Omental fat pad (tissue), 4 donors: ENCODE measurements around the gene VAV3. TPM values are rescaled to one million over a fixed set of nuclear protein-coding genes. Genes with fewer than 3 reads are reported as not detected.
A peak's percentile ranks its signal among the peaks of the same experiment; 100 is the strongest.
"Not testable (repeated sequence)": the region's sequence is repeated elsewhere in the genome, so short reads cannot be mapped to it uniquely, and the experiment has no call there.

ENCODE experiments used
- ATAC-seq: fragments of 150-250 bp; one replicate; pipeline ENCODE4 v1.9.1; 2016; ENCODE audit warnings: mild to moderate bottlenecking, moderate library complexity; ENCODE audit not compliant: low FRiP score
- DNase-seq: peaks from one replicate; pipeline ENCODE4 v3.0.0-alpha.2; 2019; ENCODE audit warnings: low spot score
- CTCF ChIP-seq, 3 donors: fragments of 450-650 bp; IDR thresholded peaks; one replicate each; pipeline ENCODE4 v1.5.1; 2016 to 2017; ENCODE audit warnings: antibody characterized with exemption in 3 of 3, mild to moderate bottlenecking in 3 of 3, moderate library complexity in 2 of 3
- total RNA-seq, 4 donors: library from RNA; depleted of rRNA; stranded (reverse); fragments of >200 nt; gene quantifications; one replicate each; pipeline ENCODE4 v1.1.0, GENCODE V29; 2016

Gene VAV3
- total RNA-seq, 4 donors from 2014 or later = 5.4 to 10.9 (median 10.2) TPM

GRCh38 chr1:108007531-108007930 lies 42.6 kb upstream of the VAV3 start:
- DNase-seq (no peak), ATAC-seq (no peak)
- TF ChIP-seq CTCF (IDR thresholded peaks at IDR 0.05) = no peak

GRCh38 chr1:108007070-108007469 lies 42.1 kb upstream of the VAV3 start:
- DNase-seq = no peak
- TF ChIP-seq CTCF (IDR thresholded peaks at IDR 0.05) = no peak
- ATAC-seq = no peak

- not testable (repeated sequence) for ATAC-seq
Observed at GRCh38 chr1:108004919-108005318, 39.9 kb upstream of the VAV3 start.

GRCh38 chr1:108000620-108001111 lies 35.7 kb upstream of the VAV3 start:
- ATAC-seq (no peak), DNase-seq (no peak)
- no peak for TF ChIP-seq CTCF (IDR thresholded peaks at IDR 0.05)

More at GRCh38 chr1:108004919-108005318, 39.9 kb upstream of the VAV3 start:
- not testable (repeated sequence) for DNase-seq

DNA sequence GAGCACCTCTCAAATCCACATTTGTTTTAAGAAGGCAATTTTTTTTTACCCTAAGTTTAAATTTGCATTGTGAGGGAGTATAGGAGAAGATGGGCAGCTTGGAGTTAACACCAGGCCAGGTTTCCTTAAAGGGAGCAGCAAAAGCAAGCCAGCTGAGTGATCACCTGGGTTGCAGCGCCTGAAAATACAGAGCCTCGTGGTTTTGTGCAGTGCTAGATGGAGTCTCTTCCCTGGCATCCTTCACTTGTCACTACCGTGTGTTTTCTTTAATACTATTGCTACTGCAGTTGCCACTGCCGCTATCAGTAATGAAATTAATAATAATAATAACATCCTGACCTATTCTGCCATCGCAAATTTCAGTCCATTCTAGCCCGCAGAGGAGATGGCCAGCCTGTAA lies 35.2 kb upstream of the VAV3 start:
- ATAC-seq (no peak), DNase-seq (no peak)
- no peak for TF ChIP-seq CTCF (IDR thresholded peaks at IDR 0.05)

DNA sequence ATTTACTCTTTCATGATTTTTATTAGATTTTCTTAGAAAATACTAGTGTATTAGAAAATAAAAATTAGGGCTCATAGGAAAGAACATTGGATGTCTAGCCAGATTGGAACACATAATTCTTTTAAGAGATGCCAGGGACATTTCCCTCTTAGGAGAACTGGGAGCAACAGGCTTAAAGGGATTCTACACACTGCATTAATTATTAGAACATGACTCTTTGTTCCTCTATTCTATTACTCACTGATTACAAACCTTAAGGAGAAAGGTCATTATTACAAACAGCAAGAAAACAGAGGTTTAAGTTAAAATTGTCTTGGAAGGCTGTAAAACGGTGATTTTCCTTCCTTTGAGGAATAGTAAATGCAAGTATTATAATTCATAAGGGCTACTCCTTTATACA lies 32.9 kb upstream of the VAV3 start:
- TF ChIP-seq CTCF (IDR thresholded peaks at IDR 0.05) = no peak
- ATAC-seq = no peak
- DNase-seq = no peak

- TF ChIP-seq CTCF (IDR thresholded peaks at IDR 0.05) = no peak
- ATAC-seq = peak; percentile 38
- no peak for DNase-seq
Observed at GRCh38 chr1:107993920-107994319, 28.9 kb upstream of the VAV3 start.

GRCh38 chr1:107992347-107992746 lies 27.4 kb upstream of the VAV3 start:
- ATAC-seq (no peak), DNase-seq (no peak)
- no peak for TF ChIP-seq CTCF (IDR thresholded peaks at IDR 0.05)
